ENCODE data around the gene STARD7.
"Not testable (repeated sequence)": the region's sequence is repeated elsewhere in the genome, so short reads cannot be mapped to it uniquely, and the experiment has no call there.

Gene STARD7

GRCh38 chr2:96231316-96231715 lies 22.7 kb upstream of the STARD7 start:
- Histone ChIP-seq H3K36me3 (ENCODE audit: control insufficient read depth, insufficient read depth, low read length) (no peaks in the 10 kb centered on the region), H2AFZ (no peak overlapping the region), H3K79me2 (peaks cover 15% of the 10 kb centered on the region), H3K4me1 (no peaks in the 10 kb centered on the region), H3K4me2 (ENCODE audit: low read length) (no peak overlapping the region), H3K27me3 (ENCODE audit: control insufficient read depth, insufficient read depth, low read length) (no peaks in the 10 kb centered on the region), H3K4me3 (ENCODE audit: low read depth, low read length) (no peak overlapping the region), H3K9ac (no peak overlapping the region), H3K9me3 (ENCODE audit: control insufficient read depth, low read length) (no peaks in the 10 kb centered on the region), H3K27ac (no peak overlapping the region)
- TF ChIP-seq CTCF (IDR thresholded peaks at IDR 0.05): no peak

- Histone ChIP-seq H3K4me3 (ENCODE audit: low read depth, low read length) (no peak overlapping the region), H3K36me3 (ENCODE audit: control insufficient read depth, insufficient read depth, low read length) (no peaks in the 10 kb centered on the region), H3K79me2 (peaks cover 2% of the 10 kb centered on the region), H3K27me3 (ENCODE audit: control insufficient read depth, insufficient read depth, low read length) (no peaks in the 10 kb centered on the region), H2AFZ (no peak overlapping the region), H3K4me1 (no peaks in the 10 kb centered on the region), H3K9ac (no peak overlapping the region), H3K27ac (no peak overlapping the region), H3K4me2 (ENCODE audit: low read length) (no peak overlapping the region), H3K9me3 (ENCODE audit: control insufficient read depth, low read length) (no peaks in the 10 kb centered on the region)
- TF ChIP-seq CTCF (IDR thresholded peaks at IDR 0.05): no peak
These were observed 16.4 kb upstream of the STARD7 start for GRCh38 chr2:96225016-96225533.

GRCh38 chr2:96221106-96221505 lies 12.5 kb upstream of the STARD7 start:
- H3K4me2 ChIP-seq (ENCODE audit: low read length); H3K27me3 ChIP-seq (ENCODE audit: control insufficient read depth, insufficient read depth, low read length); H3K79me2 ChIP-seq; H3K9me3 ChIP-seq (ENCODE audit: control insufficient read depth, low read length); H3K4me1 ChIP-seq; H3K9ac ChIP-seq; H3K4me3 ChIP-seq (ENCODE audit: low read depth, low read length); H3K27ac ChIP-seq; H2AFZ ChIP-seq; H3K36me3 ChIP-seq (ENCODE audit: control insufficient read depth, insufficient read depth, low read length): not testable (repeated sequence)

GRCh38 chr2:96219959-96220358 lies 11.3 kb upstream of the STARD7 start:
- H3K79me2 ChIP-seq; H3K4me2 ChIP-seq (ENCODE audit: low read length); H3K4me3 ChIP-seq (ENCODE audit: low read depth, low read length); H3K9ac ChIP-seq; H3K9me3 ChIP-seq (ENCODE audit: control insufficient read depth, low read length); H3K27ac ChIP-seq; H2AFZ ChIP-seq; H3K27me3 ChIP-seq (ENCODE audit: control insufficient read depth, insufficient read depth, low read length); H3K4me1 ChIP-seq; H3K36me3 ChIP-seq (ENCODE audit: control insufficient read depth, insufficient read depth, low read length): not testable (repeated sequence)

- Histone ChIP-seq H3K4me3 (ENCODE audit: low read depth, low read length) (no peak overlapping the region), H3K9ac (no peak overlapping the region), H2AFZ (no peak overlapping the region), H3K9me3 (ENCODE audit: control insufficient read depth, low read length) (no peaks in the 10 kb centered on the region), H3K4me1 (no peaks in the 10 kb centered on the region), H3K27me3 (ENCODE audit: control insufficient read depth, insufficient read depth, low read length) (no peaks in the 10 kb centered on the region), H3K27ac (no peak overlapping the region), H3K79me2 (peaks cover 4% of the 10 kb centered on the region), H3K36me3 (ENCODE audit: control insufficient read depth, insufficient read depth, low read length) (no peaks in the 10 kb centered on the region), H3K4me2 (ENCODE audit: low read length) (no peak overlapping the region)
- TF ChIP-seq CTCF (IDR thresholded peaks at IDR 0.05): no peak
These were observed 10.0 kb upstream of the STARD7 start for GRCh38 chr2:96218508-96219131.

GRCh38 chr2:96214554-96214953 lies 5.9 kb upstream of the STARD7 start:
- Histone ChIP-seq H3K9ac (no peak overlapping the region), H3K79me2 (peaks cover 6% of the 10 kb centered on the region), H3K4me1 (peaks cover 3% of the 10 kb centered on the region), H3K4me2 (ENCODE audit: low read length) (no peak overlapping the region), H3K4me3 (ENCODE audit: low read depth, low read length) (no peak overlapping the region), H3K9me3 (ENCODE audit: control insufficient read depth, low read length) (no peaks in the 10 kb centered on the region), H3K27me3 (ENCODE audit: control insufficient read depth, insufficient read depth, low read length) (no peaks in the 10 kb centered on the region), H3K27ac (no peak overlapping the region), H3K36me3 (ENCODE audit: control insufficient read depth, insufficient read depth, low read length) (no peaks in the 10 kb centered on the region), H2AFZ (no peak overlapping the region)
- no peak for TF ChIP-seq CTCF (IDR thresholded peaks at IDR 0.05)

All from parathyroid adenoma (tissue), 2 donors.